Measurements from ENCODE around the gene IFITM5.
"Not testable (repeated sequence)": the region's sequence is repeated elsewhere in the genome, so short reads cannot be mapped to it uniquely, and the experiment has no call there.

The IFITM5 gene

GRCh38 chr11:272195-272930, 27.0 kb downstream of the IFITM5 start:
- no peak overlapping the region for H3K4me2 ChIP-seq (ENCODE audit: low read length)
- H3K36me3 ChIP-seq (ENCODE audit: control insufficient read depth, insufficient read depth, low read length), result no peaks in the 10 kb centered on the region
- H2BK15ac ChIP-seq (replicated peaks; ENCODE audit: low read depth), result no peak overlapping the region
- no peaks in the 10 kb centered on the region for H3K4me1 ChIP-seq (ENCODE audit: control insufficient read depth, low read depth, low read length)
- no peak overlapping the region for H3K18ac ChIP-seq (ENCODE audit: low read length)
- no peak overlapping the region for H3K9ac ChIP-seq (ENCODE audit: low read length)
- no peak overlapping the region for H2AK5ac ChIP-seq (ENCODE audit: low read length)
- no peak overlapping the region for H2BK5ac ChIP-seq (ENCODE audit: low read length)
- H3K23ac ChIP-seq (ENCODE audit: low read length), result no peak overlapping the region
- H3K4me3 ChIP-seq (ENCODE audit: low read length), result no peak overlapping the region
- H4K5ac ChIP-seq (ENCODE audit: low read length), result no peak overlapping the region
- no peaks in the 10 kb centered on the region for H3K27me3 ChIP-seq (ENCODE audit: insufficient read depth, low read length, poor library complexity)
- no CpG with 5 or more reads among the region's 22 CpGs for WGBS (ENCODE audit: extremely low coverage, insufficient coverage, low lambda C conversion rate)
- no peaks in the 10 kb centered on the region for H3K79me1 ChIP-seq (ENCODE audit: low read length)
- no peak overlapping the region for H3K27ac ChIP-seq (ENCODE audit: low read depth, low read length)
- H2BK120ac ChIP-seq (ENCODE audit: low read depth, low read length), result no peak overlapping the region
- H3K4ac ChIP-seq (ENCODE audit: low read depth, low read length), result no peak overlapping the region
- H3K56ac ChIP-seq (ENCODE audit: low read length), result no peak overlapping the region
- no peaks in the 10 kb centered on the region for H3K79me2 ChIP-seq (ENCODE audit: control insufficient read depth, insufficient read depth, low read length)
- no peak overlapping the region for H4K8ac ChIP-seq (ENCODE audit: low read depth, low read length)
- no peak for DNase-seq

GRCh38 chr11:271319-271715, 28.0 kb downstream of the IFITM5 start:
- Histone ChIP-seq H3K18ac (ENCODE audit: low read length) (no peak overlapping the region), H3K4me2 (ENCODE audit: low read length) (no peak overlapping the region), H3K56ac (ENCODE audit: low read length) (no peak overlapping the region), H3K4ac (ENCODE audit: low read depth, low read length) (no peak overlapping the region), H3K27ac (ENCODE audit: low read depth, low read length) (no peak overlapping the region), H3K27me3 (ENCODE audit: insufficient read depth, low read length, poor library complexity) (no peaks in the 10 kb centered on the region), H3K79me2 (ENCODE audit: control insufficient read depth, insufficient read depth, low read length) (no peaks in the 10 kb centered on the region), H2BK15ac (replicated peaks; ENCODE audit: low read depth) (no peak overlapping the region), H3K9ac (ENCODE audit: low read length) (no peak overlapping the region), H4K5ac (ENCODE audit: low read length) (no peak overlapping the region), H2BK120ac (ENCODE audit: low read depth, low read length) (no peak overlapping the region), H3K36me3 (ENCODE audit: control insufficient read depth, insufficient read depth, low read length) (no peaks in the 10 kb centered on the region), H2BK5ac (ENCODE audit: low read length) (no peak overlapping the region), H3K23ac (ENCODE audit: low read length) (no peak overlapping the region), H4K8ac (ENCODE audit: low read depth, low read length) (no peak overlapping the region), H3K4me3 (ENCODE audit: low read length) (no peak overlapping the region), H2AK5ac (ENCODE audit: low read length) (no peak overlapping the region), H3K79me1 (ENCODE audit: low read length) (no peaks in the 10 kb centered on the region), H3K4me1 (ENCODE audit: control insufficient read depth, low read depth, low read length) (no peaks in the 10 kb centered on the region)
- no peak for DNase-seq
- WGBS (ENCODE audit: extremely low coverage, insufficient coverage, low lambda C conversion rate), result no CpG with 5 or more reads among the region's 8 CpGs

DNA sequence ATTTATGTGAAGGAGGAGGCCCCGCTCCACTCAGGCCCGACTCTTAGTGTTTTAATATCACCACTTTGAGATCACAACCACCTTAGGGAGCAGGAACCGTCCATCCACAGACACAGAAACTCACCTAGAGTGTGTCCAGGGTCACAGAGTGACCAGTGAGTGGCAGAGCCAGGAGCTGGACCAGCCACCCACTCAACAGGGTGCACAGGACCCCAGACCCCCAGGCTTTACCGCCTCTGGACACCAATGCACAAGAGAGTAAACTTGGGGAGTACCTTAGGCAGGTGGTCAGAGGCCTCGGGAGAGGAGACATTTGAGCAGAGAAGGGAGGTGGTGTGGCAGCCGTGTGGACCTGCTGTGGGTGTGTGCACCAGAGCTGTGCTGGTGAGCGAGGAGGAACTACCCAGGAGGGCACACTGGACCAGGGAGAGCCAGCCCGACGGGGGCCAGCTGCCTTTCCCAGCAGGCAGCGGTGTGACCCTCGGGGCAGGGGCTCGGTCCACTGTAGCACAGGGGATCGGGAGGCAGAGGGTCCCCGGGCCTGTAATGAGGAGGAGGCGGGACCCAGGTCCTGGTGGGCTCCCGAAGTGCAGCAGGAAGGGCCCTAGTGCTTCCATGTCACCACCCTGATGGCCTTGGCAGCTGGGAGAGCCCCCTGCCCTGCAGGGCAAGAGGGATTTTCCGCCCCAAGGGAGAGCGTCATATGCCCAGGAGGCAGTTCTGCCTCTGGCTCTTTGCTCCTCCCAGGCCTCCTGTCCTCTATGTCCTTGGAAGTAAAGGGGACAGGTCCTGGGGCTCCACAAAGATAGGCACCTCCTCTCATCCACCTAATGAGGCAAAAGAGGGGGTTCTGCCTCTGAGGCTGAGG, 28.6 kb downstream of the IFITM5 start:
- Histone ChIP-seq H2BK120ac (ENCODE audit: low read depth, low read length) (no peak overlapping the region), H2AK5ac (ENCODE audit: low read length) (no peak overlapping the region), H4K5ac (ENCODE audit: low read length) (no peak overlapping the region), H3K79me1 (ENCODE audit: low read length) (no peaks in the 10 kb centered on the region), H3K4me1 (ENCODE audit: control insufficient read depth, low read depth, low read length) (no peaks in the 10 kb centered on the region), H2BK5ac (ENCODE audit: low read length) (no peak overlapping the region), H3K79me2 (ENCODE audit: control insufficient read depth, insufficient read depth, low read length) (no peaks in the 10 kb centered on the region), H3K9ac (ENCODE audit: low read length) (no peak overlapping the region), H3K23ac (ENCODE audit: low read length) (no peak overlapping the region), H3K18ac (ENCODE audit: low read length) (no peak overlapping the region), H3K36me3 (ENCODE audit: control insufficient read depth, insufficient read depth, low read length) (no peaks in the 10 kb centered on the region), H3K4me3 (ENCODE audit: low read length) (no peak overlapping the region), H3K27me3 (ENCODE audit: insufficient read depth, low read length, poor library complexity) (no peaks in the 10 kb centered on the region), H3K27ac (ENCODE audit: low read depth, low read length) (no peak overlapping the region), H3K4ac (ENCODE audit: low read depth, low read length) (no peak overlapping the region), H3K56ac (ENCODE audit: low read length) (no peak overlapping the region), H3K4me2 (ENCODE audit: low read length) (no peak overlapping the region), H4K8ac (ENCODE audit: low read depth, low read length) (no peak overlapping the region), H2BK15ac (replicated peaks; ENCODE audit: low read depth) (no peak overlapping the region)
- WGBS (ENCODE audit: extremely low coverage, insufficient coverage, low lambda C conversion rate), result no CpG with 5 or more reads among the region's 18 CpGs
- DNase-seq, result no peak

DNA sequence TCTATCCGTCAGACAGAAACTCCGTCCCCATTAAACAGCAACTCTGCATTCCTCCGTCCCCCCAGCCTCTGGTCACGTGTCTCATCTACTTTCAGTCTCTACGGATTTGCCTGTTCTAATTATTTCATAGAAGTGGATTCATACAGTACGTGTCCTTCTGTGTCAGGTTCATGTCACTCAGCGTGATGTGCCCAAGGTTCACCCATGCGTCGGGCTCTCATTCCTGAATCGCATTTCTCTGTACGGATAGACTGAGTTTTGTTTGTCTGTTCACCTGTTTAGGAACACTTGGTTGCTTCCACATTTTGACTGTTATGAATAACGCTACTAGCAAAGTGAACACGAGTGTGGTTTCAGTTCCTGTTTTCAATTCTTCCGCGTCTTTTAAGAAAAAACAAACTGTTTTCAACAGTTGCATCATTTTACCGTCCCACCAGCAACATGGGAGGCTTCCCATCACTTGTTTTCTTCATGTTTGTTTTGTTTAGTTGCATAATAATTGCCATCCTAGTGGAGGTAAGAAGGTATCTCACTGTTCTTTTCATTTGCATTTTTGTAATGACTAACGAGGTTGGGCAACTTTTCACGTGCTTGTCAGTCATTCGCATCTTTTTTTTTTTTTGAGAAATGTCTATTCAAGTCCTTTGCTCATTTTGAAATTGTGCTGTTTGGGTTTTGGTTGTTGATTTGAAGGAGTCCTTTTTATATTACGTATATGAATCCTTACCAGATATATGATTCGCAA, 30.0 kb downstream of the IFITM5 start:
- H3K27me3 ChIP-seq (ENCODE audit: insufficient read depth, low read length, poor library complexity), result no peaks in the 10 kb centered on the region
- H3K4me1 ChIP-seq (ENCODE audit: control insufficient read depth, low read depth, low read length), result no peaks in the 10 kb centered on the region
- H3K4me3 ChIP-seq (ENCODE audit: low read length), result no peak overlapping the region
- no CpG with 5 or more reads among the region's 21 CpGs for WGBS (ENCODE audit: extremely low coverage, insufficient coverage, low lambda C conversion rate)
- H3K9ac ChIP-seq (ENCODE audit: low read length), result no peak overlapping the region
- H3K4me2 ChIP-seq (ENCODE audit: low read length), result no peak overlapping the region
- no peak overlapping the region for H2AK5ac ChIP-seq (ENCODE audit: low read length)
- no peak overlapping the region for H4K5ac ChIP-seq (ENCODE audit: low read length)
- no peak overlapping the region for H3K27ac ChIP-seq (ENCODE audit: low read depth, low read length)
- DNase-seq, result no peak
- no peak overlapping the region for H3K18ac ChIP-seq (ENCODE audit: low read length)
- no peak overlapping the region for H2BK120ac ChIP-seq (ENCODE audit: low read depth, low read length)
- H3K4ac ChIP-seq (ENCODE audit: low read depth, low read length), result no peak overlapping the region
- no peak overlapping the region for H2BK5ac ChIP-seq (ENCODE audit: low read length)
- H4K8ac ChIP-seq (ENCODE audit: low read depth, low read length), result no peak overlapping the region
- H3K36me3 ChIP-seq (ENCODE audit: control insufficient read depth, insufficient read depth, low read length), result no peaks in the 10 kb centered on the region
- H2BK15ac ChIP-seq (replicated peaks; ENCODE audit: low read depth), result no peak overlapping the region
- no peak overlapping the region for H3K56ac ChIP-seq (ENCODE audit: low read length)
- H3K79me1 ChIP-seq (ENCODE audit: low read length), result no peaks in the 10 kb centered on the region
- no peak overlapping the region for H3K23ac ChIP-seq (ENCODE audit: low read length)
- no peaks in the 10 kb centered on the region for H3K79me2 ChIP-seq (ENCODE audit: control insufficient read depth, insufficient read depth, low read length)

GRCh38 chr11:268716-269145, 30.6 kb downstream of the IFITM5 start:
- H3K9ac ChIP-seq (ENCODE audit: low read length); H3K27ac ChIP-seq (ENCODE audit: low read depth, low read length); DNase-seq; H3K4me1 ChIP-seq (ENCODE audit: control insufficient read depth, low read depth, low read length); H3K18ac ChIP-seq (ENCODE audit: low read length); H3K23ac ChIP-seq (ENCODE audit: low read length); H3K56ac ChIP-seq (ENCODE audit: low read length); H4K5ac ChIP-seq (ENCODE audit: low read length); H3K4me3 ChIP-seq (ENCODE audit: low read length); H3K4ac ChIP-seq (ENCODE audit: low read depth, low read length); H3K79me1 ChIP-seq (ENCODE audit: low read length); H2AK5ac ChIP-seq (ENCODE audit: low read length); H2BK15ac ChIP-seq (replicated peaks; ENCODE audit: low read depth); H2BK5ac ChIP-seq (ENCODE audit: low read length); H3K36me3 ChIP-seq (ENCODE audit: control insufficient read depth, insufficient read depth, low read length); H2BK120ac ChIP-seq (ENCODE audit: low read depth, low read length); H3K79me2 ChIP-seq (ENCODE audit: control insufficient read depth, insufficient read depth, low read length); H4K8ac ChIP-seq (ENCODE audit: low read depth, low read length); H3K27me3 ChIP-seq (ENCODE audit: insufficient read depth, low read length, poor library complexity); H3K4me2 ChIP-seq (ENCODE audit: low read length): not testable (repeated sequence)
- WGBS (ENCODE audit: extremely low coverage, insufficient coverage, low lambda C conversion rate), result no CpG with 5 or more reads among the region's 16 CpGs
